Uterus (tissue), 2 donors: ENCODE results near the gene SCAMP5.

ENCODE experiments used
- POLR2A ChIP-seq, 2 donors: fragments of 450-650 bp; IDR thresholded peaks; one replicate each; pipeline ENCODE4 v1.6.1; 2016; ENCODE audit warnings: antibody characterized with exemption in 2 of 2, mild to moderate bottlenecking in 1 of 2, moderate library complexity in 1 of 2
- TF ChIP-seq, protein P1 (sequence below), 4 experiments: fragments of 200-600 bp in 2 of 4; fragments of 450-650 bp in 2 of 4; sonication (generic) in 2 of 4; IDR thresholded peaks; one replicate each; pipeline ENCODE4 v1.5.1; 2016 to 2019; ENCODE audit warnings: antibody characterized with exemption in 4 of 4, mild to moderate bottlenecking in 2 of 4, moderate library complexity in 1 of 4

GRCh38 chr15:75051711-75052110 is 56.3 kb downstream of the SCAMP5 start:
- TF ChIP-seq, protein P1, sequence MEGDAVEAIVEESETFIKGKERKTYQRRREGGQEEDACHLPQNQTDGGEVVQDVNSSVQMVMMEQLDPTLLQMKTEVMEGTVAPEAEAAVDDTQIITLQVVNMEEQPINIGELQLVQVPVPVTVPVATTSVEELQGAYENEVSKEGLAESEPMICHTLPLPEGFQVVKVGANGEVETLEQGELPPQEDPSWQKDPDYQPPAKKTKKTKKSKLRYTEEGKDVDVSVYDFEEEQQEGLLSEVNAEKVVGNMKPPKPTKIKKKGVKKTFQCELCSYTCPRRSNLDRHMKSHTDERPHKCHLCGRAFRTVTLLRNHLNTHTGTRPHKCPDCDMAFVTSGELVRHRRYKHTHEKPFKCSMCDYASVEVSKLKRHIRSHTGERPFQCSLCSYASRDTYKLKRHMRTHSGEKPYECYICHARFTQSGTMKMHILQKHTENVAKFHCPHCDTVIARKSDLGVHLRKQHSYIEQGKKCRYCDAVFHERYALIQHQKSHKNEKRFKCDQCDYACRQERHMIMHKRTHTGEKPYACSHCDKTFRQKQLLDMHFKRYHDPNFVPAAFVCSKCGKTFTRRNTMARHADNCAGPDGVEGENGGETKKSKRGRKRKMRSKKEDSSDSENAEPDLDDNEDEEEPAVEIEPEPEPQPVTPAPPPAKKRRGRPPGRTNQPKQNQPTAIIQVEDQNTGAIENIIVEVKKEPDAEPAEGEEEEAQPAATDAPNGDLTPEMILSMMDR (IDR thresholded peaks at IDR 0.05) = no peak
- no peak for TF ChIP-seq POLR2A (IDR thresholded peaks at IDR 0.05)
